Esophagus muscularis mucosa (tissue), 4 donors: ENCODE measurements around the gene ZFHX3. TPM values are rescaled to one million over a fixed set of nuclear protein-coding genes. Genes with fewer than 3 reads are reported as not detected.

Experiments used
- DNase-seq: peaks from one replicate; pipeline ENCODE4 v3.0.0-alpha.2; 2017; ENCODE audit errors: extremely low spot score
- H3K27ac ChIP-seq, 4 donors: fragments of 200-600 bp; sonication (generic); replicated peaks in 1 of 4; 1 replicate in 3 of 4; 2 replicates in 1 of 4; pipeline ENCODE4 v1.5.1; 2016 to 2019; ENCODE audit warnings: mild to moderate bottlenecking in 1 of 4
- H3K27me3 ChIP-seq, 4 donors: fragments of 200-600 bp; sonication (generic); one replicate each; pipeline versions ENCODE4 v1.5.1 to v1.6.0; 2016 to 2019
- H3K36me3 ChIP-seq, 4 donors: fragments of 200-600 bp; sonication (generic); one replicate each; pipeline ENCODE4 v1.5.1; 2016 to 2019
- H3K4me1 ChIP-seq, 4 donors: fragments of 200-600 bp; sonication (generic); one replicate each; pipeline ENCODE4 v1.5.1; 2016 to 2019
- H3K4me3 ChIP-seq, 4 donors: fragments of 200-600 bp; sonication (generic); 1 replicate in 2 of 4; 2 replicates in 2 of 4; pipeline ENCODE4 v1.5.1; 2016 to 2019; ENCODE audit warnings: mild to moderate bottlenecking in 4 of 4, moderate library complexity in 1 of 4
- H3K9me3 ChIP-seq, 4 donors: fragments of 200-600 bp; sonication (generic); 1 replicate in 3 of 4; 2 replicates in 1 of 4; pipeline ENCODE4 v1.5.1; 2016 to 2019
- CTCF ChIP-seq, 3 experiments: fragments of 200-600 bp in 2 of 3; fragments of 450-650 bp in 1 of 3; sonication (generic) in 2 of 3; IDR thresholded peaks; one replicate each; pipeline ENCODE4 v1.5.1; 2017 to 2019; ENCODE audit warnings: antibody characterized with exemption in 3 of 3, mild to moderate bottlenecking in 2 of 3, moderate library complexity in 1 of 3
- EP300 ChIP-seq: sonication (generic); formaldehyde crosslinking; IDR thresholded peaks from one replicate; pipeline ENCODE4 v1.6.1; 2017; ENCODE audit warnings: antibody characterized with exemption
- POLR2A ChIP-seq: fragments of 450-650 bp; IDR thresholded peaks from one replicate; pipeline ENCODE4 v1.6.1; 2017; ENCODE audit warnings: antibody characterized with exemption, moderate library complexity, mild to moderate bottlenecking, low read depth
- POLR2AphosphoS5 ChIP-seq, 2 donors: sonication (generic); formaldehyde crosslinking; IDR thresholded peaks; one replicate each; pipeline ENCODE4 v1.6.1; 2017; ENCODE audit warnings: antibody characterized with exemption in 2 of 2
- WGBS: methylation state at CpG from one replicate; pipeline ENCODE4 v1.1.5; 2018; 5-methylcytosine and 5-hydroxymethylcytosine counted together
- intact Hi-C: fragments of 100-400 bp; cut with DNase I; formaldehyde crosslinking; loops from one replicate; pipeline ENCODE4 v1.15.1; 2023
- total RNA-seq, 4 donors: library from RNA; depleted of rRNA; stranded (reverse); fragments of >200 nt; gene quantifications; one replicate each; pipeline versions ENCODE4 v1.1.0 to v1.2.1, GENCODE V29; 2016

The ZFHX3 gene
- total RNA-seq, 4 donors from 2014 or later, result 25.7 to 53.0 (median 30.6) TPM

GRCh38 chr16:72945611-72946010 lies 102.3 kb downstream of the ZFHX3 start:
- no peak for TF ChIP-seq CTCF (IDR thresholded peaks at IDR 0.05)
- TF ChIP-seq POLR2AphosphoS5 (IDR thresholded peaks at IDR 0.05), result no peak
- TF ChIP-seq EP300, result no peak
- TF ChIP-seq POLR2A, result no peak
- H3K36me3 ChIP-seq, result peaks cover 7 to 26% (median 16%) of the 10 kb centered on the region in 4 donors
- peaks cover 16 to 33% (median 23%) of the 10 kb centered on the region in 4 donors for H3K4me1 ChIP-seq
- H3K9me3 ChIP-seq, result no peaks in the 10 kb centered on the region
- WGBS, result 95% methylated on average over 8 of the region's 8 CpGs
- DNase-seq, result no peak
- intact Hi-C loops, result no loop called here
- H3K4me3 ChIP-seq, result no peak overlapping the region
- no peaks in the 10 kb centered on the region for H3K27me3 ChIP-seq
- H3K27ac ChIP-seq, result no peak overlapping the region

- H3K4me3 ChIP-seq, result no peak overlapping the region
- intact Hi-C loops, result no loop called here
- no peak for DNase-seq
- no peak for TF ChIP-seq POLR2A
- H3K9me3 ChIP-seq, result no peaks in the 10 kb centered on the region
- whole genome bisulfite sequencing, result 73% methylated on average over 5 of the region's 7 CpGs
- peaks cover 20 to 40% (median 27%) of the 10 kb centered on the region in 4 donors for H3K4me1 ChIP-seq
- peaks cover under 1 to 19% (median 9%) of the 10 kb centered on the region in 4 donors for H3K36me3 ChIP-seq
- no peak overlapping the region for H3K27ac ChIP-seq
- H3K27me3 ChIP-seq, result no peaks in the 10 kb centered on the region
These were observed 103.0 kb downstream of the ZFHX3 start for GRCh38 chr16:72944757-72945485.

GRCh38 chr16:72942021-72942420 lies 105.9 kb downstream of the ZFHX3 start:
- no peak overlapping the region for H3K4me3 ChIP-seq
- 91% methylated on average over 7 of the region's 7 CpGs for WGBS
- H3K36me3 ChIP-seq, result peaks cover 0 to 6% (median 0%) of the 10 kb centered on the region in 4 donors
- intact Hi-C loops, result no loop called here
- H3K27me3 ChIP-seq, result no peaks in the 10 kb centered on the region
- peaks cover 37 to 52% (median 41%) of the 10 kb centered on the region in 4 donors for H3K4me1 ChIP-seq
- no peak overlapping the region for H3K27ac ChIP-seq
- no peak for DNase-seq
- H3K9me3 ChIP-seq, result no peaks in the 10 kb centered on the region
- TF ChIP-seq CTCF (IDR thresholded peaks at IDR 0.05), result no peak
- no peak for TF ChIP-seq EP300
- no peak for TF ChIP-seq POLR2AphosphoS5 (IDR thresholded peaks at IDR 0.05)
- TF ChIP-seq POLR2A, result no peak

- no peak for TF ChIP-seq POLR2AphosphoS5 (IDR thresholded peaks at IDR 0.05)
- TF ChIP-seq EP300, result no peak
- no peak for TF ChIP-seq POLR2A
- TF ChIP-seq CTCF (IDR thresholded peaks at IDR 0.05), result no peak
- peaks cover 34 to 45% (median 37%) of the 10 kb centered on the region in 4 donors for H3K4me1 ChIP-seq
- no peak overlapping the region for H3K4me3 ChIP-seq
- no peak overlapping the region for H3K27ac ChIP-seq
- intact Hi-C loops, result no loop called here
- H3K36me3 ChIP-seq, result peaks cover 0 to 6% (median 0%) of the 10 kb centered on the region in 4 donors
- no peaks in the 10 kb centered on the region for H3K9me3 ChIP-seq
- H3K27me3 ChIP-seq, result no peaks in the 10 kb centered on the region
- DNase-seq, result no peak
- 94% methylated on average over 5 of the region's 5 CpGs for WGBS
These were observed 107.0 kb downstream of the ZFHX3 start for GRCh38 chr16:72940886-72941285.

- H3K27ac ChIP-seq, result peak overlapping the region; percentile 70 to 76 (median 75)
- no peaks in the 10 kb centered on the region for H3K27me3 ChIP-seq
- H3K36me3 ChIP-seq, result no peaks in the 10 kb centered on the region
- H3K4me3 ChIP-seq, result peak overlapping the region in 1 of 4 donors; percentile 28
- 86% methylated on average over 8 of the region's 10 CpGs for WGBS
- DNase-seq, result no peak
- H3K9me3 ChIP-seq, result no peaks in the 10 kb centered on the region
- TF ChIP-seq POLR2AphosphoS5 (IDR thresholded peaks at IDR 0.05) (peak in 1 of 2 donors; percentile 6), EP300 (no peak), CTCF (IDR thresholded peaks at IDR 0.05) (peak in 2 of 3 experiments; percentile 17 to 22)
- H3K4me1 ChIP-seq, result peaks cover 35 to 54% (median 47%) of the 10 kb centered on the region in 4 donors
- intact Hi-C loops, result no loop called here
These were observed 108.7 kb downstream of the ZFHX3 start for GRCh38 chr16:72939247-72939646.
